Astrocyte (in vitro differentiated cells and primary cell): ENCODE results near the gene COQ6.
"Not testable (repeated sequence)": the region's sequence is repeated elsewhere in the genome, so short reads cannot be mapped to it uniquely, and the experiment has no call there.

Source experiments
- CTCF ChIP-seq: IDR thresholded peaks from 2 replicates; pipeline ENCODE4 v1.5.1; 2011; ENCODE audit warnings: low read depth, mild to moderate bottlenecking, inconsistent platforms, low read length, moderate library complexity; ENCODE audit not compliant: insufficient read depth
- EZH2 ChIP-seq: IDR thresholded peaks from 2 replicates; pipeline ENCODE4 v1.6.1; 2012; ENCODE audit warnings: mild to moderate bottlenecking, low read length, inconsistent platforms; ENCODE audit not compliant: insufficient read depth

- not testable (repeated sequence) for TF ChIP-seq CTCF, EZH2
These were observed 30.6 kb upstream of the COQ6 start for GRCh38 chr14:73919457-73919856.
